ENCODE results near the gene SLC30A2. TPM values are rescaled to one million over a fixed set of nuclear protein-coding genes. Genes with fewer than 3 reads are reported as not detected.

The SLC30A2 gene
- total RNA-seq, 2 donors from 2014 or later, result 44.5 to 64.6 TPM

DNA sequence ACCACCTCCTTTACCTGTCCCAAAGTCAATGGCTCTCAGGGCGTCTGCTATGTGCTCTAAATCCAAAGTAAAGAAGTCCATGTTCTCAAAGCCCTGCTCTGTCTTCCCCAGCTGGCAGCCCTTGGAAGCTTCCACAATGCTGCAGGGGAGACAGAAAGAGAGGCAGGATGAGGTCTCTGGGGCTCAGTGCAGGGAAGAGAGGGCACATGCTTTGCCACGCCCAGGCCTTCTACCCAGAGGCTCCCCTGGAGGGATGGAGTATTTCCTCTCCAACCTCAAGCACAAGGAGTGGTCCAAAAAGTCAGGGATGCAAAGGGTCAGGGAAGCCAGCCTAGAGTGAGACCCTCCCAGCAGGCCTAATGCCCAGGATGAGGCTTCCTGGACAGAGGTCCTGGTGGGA is 11.3 kb upstream of the SLC30A2 start:
- H3K27me3 ChIP-seq, result no peaks in the 10 kb centered on the region
- H3K9me3 ChIP-seq, result no peaks in the 10 kb centered on the region
- ATAC-seq (no peak), DNase-seq (no peak)
- no peak overlapping the region for H3K27ac ChIP-seq
- 87 to 100% methylated on average over 1 to 2 of the region's 2 CpGs for WGBS, 2 donors
- intact Hi-C loops (cut with DNase I), result no loop called here
- TF ChIP-seq, protein P1, sequence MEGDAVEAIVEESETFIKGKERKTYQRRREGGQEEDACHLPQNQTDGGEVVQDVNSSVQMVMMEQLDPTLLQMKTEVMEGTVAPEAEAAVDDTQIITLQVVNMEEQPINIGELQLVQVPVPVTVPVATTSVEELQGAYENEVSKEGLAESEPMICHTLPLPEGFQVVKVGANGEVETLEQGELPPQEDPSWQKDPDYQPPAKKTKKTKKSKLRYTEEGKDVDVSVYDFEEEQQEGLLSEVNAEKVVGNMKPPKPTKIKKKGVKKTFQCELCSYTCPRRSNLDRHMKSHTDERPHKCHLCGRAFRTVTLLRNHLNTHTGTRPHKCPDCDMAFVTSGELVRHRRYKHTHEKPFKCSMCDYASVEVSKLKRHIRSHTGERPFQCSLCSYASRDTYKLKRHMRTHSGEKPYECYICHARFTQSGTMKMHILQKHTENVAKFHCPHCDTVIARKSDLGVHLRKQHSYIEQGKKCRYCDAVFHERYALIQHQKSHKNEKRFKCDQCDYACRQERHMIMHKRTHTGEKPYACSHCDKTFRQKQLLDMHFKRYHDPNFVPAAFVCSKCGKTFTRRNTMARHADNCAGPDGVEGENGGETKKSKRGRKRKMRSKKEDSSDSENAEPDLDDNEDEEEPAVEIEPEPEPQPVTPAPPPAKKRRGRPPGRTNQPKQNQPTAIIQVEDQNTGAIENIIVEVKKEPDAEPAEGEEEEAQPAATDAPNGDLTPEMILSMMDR (IDR thresholded peaks at IDR 0.05), result no peak
- TF ChIP-seq POLR2A (IDR thresholded peaks at IDR 0.05), result no peak
- no peaks in the 10 kb centered on the region for H3K36me3 ChIP-seq (replicated peaks in 1 of 2; ENCODE audit: insufficient read depth in 1 of 2, low read depth in 2 of 2)
- no peak overlapping the region for H3K4me3 ChIP-seq
- H3K4me1 ChIP-seq, result no peaks in the 10 kb centered on the region

DNA sequence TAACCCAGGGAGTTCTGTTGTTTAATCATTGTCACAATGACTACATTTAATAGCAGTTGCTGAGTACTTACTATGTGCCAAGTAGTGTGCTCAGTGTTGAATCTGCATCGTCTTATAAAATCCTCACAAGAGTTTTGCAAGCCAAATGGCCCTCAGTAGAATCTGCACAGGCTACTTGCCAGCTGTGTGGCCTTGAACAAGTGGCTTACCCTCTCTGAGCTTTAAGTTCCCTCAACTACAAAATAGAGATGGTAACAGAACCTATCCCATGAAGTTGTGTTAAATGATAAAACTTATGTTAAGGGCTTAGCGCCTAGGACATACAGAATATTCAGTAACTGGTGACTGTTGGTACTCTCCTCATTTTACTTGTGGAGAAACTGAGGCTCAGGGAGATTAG is 9.1 kb upstream of the SLC30A2 start:
- DNase-seq (no peak), ATAC-seq (no peak)
- Histone ChIP-seq H3K36me3 (replicated peaks in 1 of 2; ENCODE audit: insufficient read depth in 1 of 2, low read depth in 2 of 2) (no peaks in the 10 kb centered on the region), H3K4me3 (no peak overlapping the region), H3K9me3 (no peaks in the 10 kb centered on the region), H3K27me3 (no peaks in the 10 kb centered on the region), H3K27ac (no peak overlapping the region), H3K4me1 (no peaks in the 10 kb centered on the region)
- WGBS, 2 donors, result 74% methylated on average over 2 of the region's 2 CpGs
- intact Hi-C loops (cut with DNase I), result no loop called here
- TF ChIP-seq, protein P1 (IDR thresholded peaks at IDR 0.05), result no peak
- no peak for TF ChIP-seq POLR2A (IDR thresholded peaks at IDR 0.05)

DNA sequence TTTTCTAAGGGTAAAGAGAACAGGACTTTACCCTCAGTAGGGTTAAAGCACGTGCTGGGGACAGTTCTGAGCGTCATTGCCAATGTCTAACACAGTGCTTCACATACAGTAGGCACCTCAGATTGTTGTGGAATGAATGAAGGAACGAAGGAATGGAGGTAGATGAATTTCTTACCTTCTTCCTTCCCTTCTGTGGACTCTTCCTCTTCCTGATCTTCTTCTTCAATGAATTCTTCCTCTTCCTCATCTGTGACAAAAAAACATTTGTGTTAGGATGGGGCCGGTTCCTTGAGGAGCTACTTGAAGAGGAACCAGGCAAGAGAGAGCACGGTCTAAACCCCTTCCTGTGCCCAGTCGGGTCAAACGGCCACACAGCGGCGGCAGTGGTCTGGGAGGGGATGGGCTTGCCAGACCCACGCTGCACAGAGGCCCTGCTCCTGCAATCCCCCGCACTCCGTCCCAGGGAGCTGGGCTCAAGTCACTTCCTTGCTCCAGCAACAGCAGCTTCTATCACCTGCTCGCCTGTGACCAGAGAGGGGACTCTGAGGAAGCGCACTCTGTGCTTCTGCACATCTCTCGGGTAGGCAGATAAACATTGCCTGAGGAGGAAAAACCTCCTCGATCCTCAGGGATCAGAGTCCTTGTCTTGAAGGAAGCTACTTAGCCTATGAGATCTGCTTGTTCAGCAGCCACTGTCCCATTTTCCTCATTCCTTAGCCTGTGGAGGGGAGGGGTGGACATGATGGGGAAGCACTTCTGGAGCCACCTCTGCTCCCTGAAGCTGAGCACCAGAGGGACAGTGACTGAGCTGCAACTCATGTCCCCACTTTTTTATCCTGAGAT is 8.0 kb upstream of the SLC30A2 start:
- ATAC-seq, result no peak
- WGBS, 2 donors, result 65 to 75% methylated on average over 10 to 16 of the region's 16 CpGs
- Histone ChIP-seq H3K27ac (no peak overlapping the region), H3K4me3 (no peak overlapping the region), H3K9me3 (no peaks in the 10 kb centered on the region), H3K4me1 (no peaks in the 10 kb centered on the region), H3K27me3 (no peaks in the 10 kb centered on the region), H3K36me3 (replicated peaks in 1 of 2; ENCODE audit: insufficient read depth in 1 of 2, low read depth in 2 of 2) (no peaks in the 10 kb centered on the region)
- TF ChIP-seq, protein P1 (IDR thresholded peaks at IDR 0.05), result no peak
- intact Hi-C loops (cut with DNase I), result no loop called here
- no peak for DNase-seq

DNA sequence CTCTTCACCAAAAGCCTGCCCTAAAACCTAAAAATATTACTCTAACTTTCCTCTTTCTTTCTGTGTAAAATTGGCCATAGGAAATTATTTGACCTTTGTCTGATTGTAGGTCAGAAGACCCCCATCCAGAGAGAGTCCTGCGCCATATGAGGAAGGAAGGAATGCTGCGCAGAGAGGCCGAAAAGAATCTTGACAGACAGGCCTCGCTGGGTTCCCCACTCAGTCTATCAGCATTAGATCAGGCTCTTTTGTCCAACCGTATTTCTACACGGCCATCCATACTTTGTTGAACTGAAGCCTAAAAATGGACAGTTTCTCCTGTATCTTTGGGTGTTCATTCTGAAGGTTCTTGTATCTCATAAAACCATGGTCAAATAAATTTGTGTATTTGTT is 4.3 kb upstream of the SLC30A2 start:
- H3K9me3 ChIP-seq, result no peaks in the 10 kb centered on the region
- H3K27ac ChIP-seq, result no peak overlapping the region
- 91% methylated on average over 6 of the region's 6 CpGs for WGBS, 2 donors
- H3K27me3 ChIP-seq, result no peaks in the 10 kb centered on the region
- no peaks in the 10 kb centered on the region for H3K36me3 ChIP-seq (replicated peaks in 1 of 2; ENCODE audit: insufficient read depth in 1 of 2, low read depth in 2 of 2)
- H3K4me1 ChIP-seq, result peaks cover 28% of the 10 kb centered on the region
- intact Hi-C loops (cut with DNase I), result no loop called here
- H3K4me3 ChIP-seq, result no peak overlapping the region
- TF ChIP-seq, protein P1 (IDR thresholded peaks at IDR 0.05), result no peak
- TF ChIP-seq POLR2A (IDR thresholded peaks at IDR 0.05), result no peak
- no peak for DNase-seq
- ATAC-seq, result no peak
